ENCODE results near the gene PPP1R14B. TPM values are rescaled to one million over a fixed set of nuclear protein-coding genes. Genes with fewer than 3 reads are reported as not detected.

The PPP1R14B gene
- total RNA-seq, 1 experiment from 2014 or later, result 1,496 TPM

DNA sequence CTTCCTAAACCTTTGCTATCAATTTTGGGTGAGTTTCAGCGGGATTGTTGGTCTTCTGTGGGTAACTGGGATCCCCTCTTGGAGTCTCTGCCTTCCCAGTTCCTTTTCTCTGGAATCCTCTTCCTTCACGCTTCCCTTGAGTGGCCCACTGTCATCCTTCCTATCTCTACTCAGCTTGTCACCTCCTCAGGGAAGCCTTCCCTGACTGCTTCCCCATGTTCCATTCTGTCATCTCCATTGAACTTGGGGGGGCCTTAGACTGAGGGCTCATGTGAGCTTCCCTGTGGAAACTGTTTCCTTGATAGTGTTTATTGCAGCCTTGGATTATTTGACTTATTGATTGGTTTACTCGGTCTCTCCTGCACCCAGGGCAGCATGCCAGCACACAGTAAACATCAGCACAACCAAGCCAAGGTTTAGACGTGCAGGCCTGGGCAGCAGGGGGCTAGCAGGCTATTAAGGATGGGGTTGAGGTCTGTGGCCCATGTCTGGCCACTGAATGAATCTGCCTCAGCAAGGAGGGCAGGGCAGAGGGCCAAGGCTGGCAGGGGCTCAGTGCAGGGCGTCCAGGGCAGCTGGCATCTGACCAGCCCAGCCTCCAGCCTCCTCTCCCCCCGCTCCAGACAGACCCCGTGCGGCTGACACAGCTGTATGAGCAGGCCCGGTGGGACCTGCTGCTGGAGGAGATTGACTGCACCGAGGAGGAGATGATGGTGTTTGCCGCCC is 28.0 kb downstream of the PPP1R14B start:
- ATAC-seq (no peak), DNase-seq (no peak)
- no TSS peak for BruUV-seq (replicated peaks)
- Histone ChIP-seq H3K9me3 (ENCODE audit: low read length) (no peaks in the 10 kb centered on the region), H3F3A (ENCODE audit: low read length, unreplicated experiment) (peaks cover 2% of the 10 kb centered on the region), H3K27me3 (ENCODE audit: low read length) (no peaks in the 10 kb centered on the region), H2AFZ (ENCODE audit: low read length) (no peak overlapping the region), H3K27ac (ENCODE audit: low read length) (no peak overlapping the region), H3K4me1 (ENCODE audit: insufficient read depth, low read length) (peaks cover under 1% of the 10 kb centered on the region; the same call in 1 of the 2 replicates), H3K9ac (ENCODE audit: low read length) (no peak overlapping the region), H3K9me2 (replicated peaks; ENCODE audit: low read length) (no peaks in the 10 kb centered on the region), H3K4me3 (ENCODE audit: low read length) (no peak overlapping the region), H3K79me2 (ENCODE audit: low read length) (no peaks in the 10 kb centered on the region), H3K4me2 (ENCODE audit: low read length) (no peak overlapping the region), H4K20me1 (ENCODE audit: low read length) (no peaks in the 10 kb centered on the region), H3K36me3 (ENCODE audit: low read depth, low read length) (0 out of 2 replicates have a peak, but pooled peaks cover 3% of the 10 kb centered on the region)
- CTCF ChIA-PET, result no interaction called here
- POLR2A ChIA-PET (ENCODE audit: unreplicated experiment), result no interaction called here
- intact Hi-C loops (cut with micrococcal nuclease), result no loop called here
- TF ChIP-seq EZH2phosphoT487 (IDR thresholded peaks at IDR 0.05; ENCODE audit: borderline replicate concordance, low read length), result no peak
- TF ChIP-seq, protein P1, sequence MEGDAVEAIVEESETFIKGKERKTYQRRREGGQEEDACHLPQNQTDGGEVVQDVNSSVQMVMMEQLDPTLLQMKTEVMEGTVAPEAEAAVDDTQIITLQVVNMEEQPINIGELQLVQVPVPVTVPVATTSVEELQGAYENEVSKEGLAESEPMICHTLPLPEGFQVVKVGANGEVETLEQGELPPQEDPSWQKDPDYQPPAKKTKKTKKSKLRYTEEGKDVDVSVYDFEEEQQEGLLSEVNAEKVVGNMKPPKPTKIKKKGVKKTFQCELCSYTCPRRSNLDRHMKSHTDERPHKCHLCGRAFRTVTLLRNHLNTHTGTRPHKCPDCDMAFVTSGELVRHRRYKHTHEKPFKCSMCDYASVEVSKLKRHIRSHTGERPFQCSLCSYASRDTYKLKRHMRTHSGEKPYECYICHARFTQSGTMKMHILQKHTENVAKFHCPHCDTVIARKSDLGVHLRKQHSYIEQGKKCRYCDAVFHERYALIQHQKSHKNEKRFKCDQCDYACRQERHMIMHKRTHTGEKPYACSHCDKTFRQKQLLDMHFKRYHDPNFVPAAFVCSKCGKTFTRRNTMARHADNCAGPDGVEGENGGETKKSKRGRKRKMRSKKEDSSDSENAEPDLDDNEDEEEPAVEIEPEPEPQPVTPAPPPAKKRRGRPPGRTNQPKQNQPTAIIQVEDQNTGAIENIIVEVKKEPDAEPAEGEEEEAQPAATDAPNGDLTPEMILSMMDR (conservative IDR thresholded peaks at IDR 0.05; ENCODE audit: low read depth, low read length), result no peak
- TF ChIP-seq EZH2 (IDR thresholded peaks at IDR 0.05; ENCODE audit: low read length, unreplicated experiment), result no peak

DNA sequence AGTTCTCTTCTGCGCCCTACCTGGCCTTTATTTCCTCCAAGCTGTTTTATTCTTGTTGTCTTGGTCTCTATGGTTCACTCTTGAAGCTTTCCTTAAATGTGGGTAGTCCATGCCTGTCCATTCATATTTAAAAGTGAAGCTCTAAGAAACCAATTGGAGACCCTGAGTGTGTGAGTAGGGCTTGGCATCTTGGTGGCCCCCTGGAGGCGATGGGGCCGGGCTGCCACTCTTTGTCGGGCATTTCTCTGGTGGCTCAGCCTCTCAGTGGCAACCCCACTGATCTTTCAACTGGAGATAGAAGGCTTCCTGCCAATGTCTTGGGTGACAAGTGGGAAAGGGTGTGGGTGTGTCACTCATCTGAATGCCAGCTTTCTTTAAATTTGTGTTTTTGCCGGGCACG is 29.9 kb downstream of the PPP1R14B start:
- H3F3A ChIP-seq (ENCODE audit: low read length, unreplicated experiment), result peaks cover 2% of the 10 kb centered on the region
- no TSS peak for BruUV-seq (replicated peaks)
- no peaks in the 10 kb centered on the region for H3K9me2 ChIP-seq (replicated peaks; ENCODE audit: low read length)
- POLR2A ChIA-PET (ENCODE audit: unreplicated experiment), result no interaction called here
- H3K27ac ChIP-seq (ENCODE audit: low read length), result no peak overlapping the region
- intact Hi-C loops (cut with micrococcal nuclease), result no loop called here
- no peak overlapping the region for H3K4me2 ChIP-seq (ENCODE audit: low read length)
- H3K9me3 ChIP-seq (ENCODE audit: low read length), result no peaks in the 10 kb centered on the region
- no peaks in the 10 kb centered on the region for H4K20me1 ChIP-seq (ENCODE audit: low read length)
- H3K27me3 ChIP-seq (ENCODE audit: low read length), result no peaks in the 10 kb centered on the region
- H2AFZ ChIP-seq (ENCODE audit: low read length), result no peak overlapping the region
- H3K4me1 ChIP-seq (ENCODE audit: insufficient read depth, low read length), result no peaks in the 10 kb centered on the region
- no peak overlapping the region for H3K9ac ChIP-seq (ENCODE audit: low read length)
- H3K4me3 ChIP-seq (ENCODE audit: low read length), result no peak overlapping the region
- DNase-seq (no peak), ATAC-seq (no peak)
- no peaks in the 10 kb centered on the region for H3K79me2 ChIP-seq (ENCODE audit: low read length)
- CTCF ChIA-PET, result no interaction called here
- TF ChIP-seq, protein P1 (conservative IDR thresholded peaks at IDR 0.05; ENCODE audit: low read depth, low read length), result peak; percentile 26; the same call in 1 of the 2 replicates
- TF ChIP-seq EZH2 (IDR thresholded peaks at IDR 0.05; ENCODE audit: low read length, unreplicated experiment), result no peak
- no peaks in the 10 kb centered on the region for H3K36me3 ChIP-seq (ENCODE audit: low read depth, low read length)

DNA sequence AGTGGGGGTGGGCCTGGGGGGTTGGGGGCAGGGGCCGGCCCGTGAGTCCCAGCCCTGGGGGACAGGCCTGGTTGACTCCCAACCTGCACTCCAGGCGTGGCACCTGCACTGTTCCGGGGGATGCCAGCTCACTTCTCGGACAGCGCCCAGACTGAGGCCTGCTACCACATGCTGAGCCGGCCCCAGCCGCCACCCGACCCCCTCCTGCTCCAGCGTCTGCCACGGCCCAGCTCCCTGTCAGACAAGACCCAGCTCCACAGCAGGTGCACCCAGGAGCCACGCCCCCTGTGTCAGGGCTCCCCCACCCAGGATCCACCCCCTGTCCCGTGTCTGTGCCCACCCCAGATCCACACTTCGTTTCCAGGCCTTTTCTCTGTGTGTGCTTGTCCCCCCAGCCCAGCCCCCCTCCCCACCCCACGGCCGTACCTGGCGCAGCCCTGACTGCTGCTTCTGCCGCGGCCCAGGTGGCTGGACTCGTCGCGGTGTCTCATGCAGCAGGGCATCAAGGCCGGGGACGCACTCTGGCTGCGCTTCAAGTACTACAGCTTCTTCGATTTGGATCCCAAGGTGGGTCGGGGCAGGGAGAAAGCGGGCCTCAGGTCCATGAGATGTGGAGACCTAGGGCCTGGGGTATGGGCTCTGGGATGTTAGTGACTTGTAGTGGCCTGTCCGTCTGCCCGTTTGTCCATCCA is 35.4 kb downstream of the PPP1R14B start:
- POLR2A ChIA-PET (ENCODE audit: unreplicated experiment), result no interaction called here
- intact Hi-C loops (cut with micrococcal nuclease), result no loop called here

More for the DNA sequence above, 35.4 kb downstream of the PPP1R14B start:
- no peak for ATAC-seq
- Histone ChIP-seq H3F3A (ENCODE audit: low read length, unreplicated experiment) (peaks cover 2% of the 10 kb centered on the region), H3K27ac (ENCODE audit: low read length) (no peak overlapping the region), H3K27me3 (ENCODE audit: low read length) (no peaks in the 10 kb centered on the region), H4K20me1 (ENCODE audit: low read length) (no peaks in the 10 kb centered on the region), H3K4me1 (ENCODE audit: insufficient read depth, low read length) (no peaks in the 10 kb centered on the region), H3K79me2 (ENCODE audit: low read length) (no peaks in the 10 kb centered on the region), H3K9ac (ENCODE audit: low read length) (no peak overlapping the region), H3K9me2 (replicated peaks; ENCODE audit: low read length) (no peaks in the 10 kb centered on the region), H2AFZ (ENCODE audit: low read length) (no peak overlapping the region), H3K36me3 (ENCODE audit: low read depth, low read length) (peaks cover 8% of the 10 kb centered on the region; the same call in 1 of the 2 replicates), H3K4me3 (ENCODE audit: low read length) (no peak overlapping the region), H3K4me2 (ENCODE audit: low read length) (no peak overlapping the region), H3K9me3 (ENCODE audit: low read length) (no peaks in the 10 kb centered on the region)
- BruUV-seq (replicated peaks), result no TSS peak
- TF ChIP-seq EZH2phosphoT487 (IDR thresholded peaks at IDR 0.05; ENCODE audit: borderline replicate concordance, low read length), result no peak
- TF ChIP-seq EZH2 (IDR thresholded peaks at IDR 0.05; ENCODE audit: low read length, unreplicated experiment), result no peak
- TF ChIP-seq, protein P1 (conservative IDR thresholded peaks at IDR 0.05; ENCODE audit: low read depth, low read length), result no peak
- CTCF ChIA-PET, result interaction anchor here (0.6 kb wide), 1 partner anchor 144 kb away, joined by 4 read pairs; no protein-coding TSS in a partner anchor
- DNase-seq, result no peak
